ENCODE data around the gene ZFHX3.

DNA sequence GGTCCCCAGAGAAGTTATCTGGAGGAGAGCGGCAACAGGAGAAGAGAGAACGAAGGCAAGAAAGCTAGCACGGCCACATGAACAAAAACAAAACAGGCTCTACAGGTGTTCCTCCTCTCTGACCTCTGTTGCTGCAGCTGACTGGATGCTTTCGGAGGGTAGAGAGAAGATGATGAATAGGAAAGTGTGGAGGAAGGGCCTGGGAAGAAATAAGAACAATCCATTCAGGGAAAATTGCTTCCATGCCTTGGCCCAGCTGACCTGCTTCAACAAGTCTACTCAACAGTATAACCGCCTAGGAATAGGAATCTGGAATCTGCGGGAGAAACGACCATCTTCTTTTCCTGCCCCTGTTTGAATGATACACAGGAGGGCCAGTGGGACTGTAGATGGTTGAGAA lies 258.5 kb downstream of the ZFHX3 start:
- TF ChIP-seq, protein P1, sequence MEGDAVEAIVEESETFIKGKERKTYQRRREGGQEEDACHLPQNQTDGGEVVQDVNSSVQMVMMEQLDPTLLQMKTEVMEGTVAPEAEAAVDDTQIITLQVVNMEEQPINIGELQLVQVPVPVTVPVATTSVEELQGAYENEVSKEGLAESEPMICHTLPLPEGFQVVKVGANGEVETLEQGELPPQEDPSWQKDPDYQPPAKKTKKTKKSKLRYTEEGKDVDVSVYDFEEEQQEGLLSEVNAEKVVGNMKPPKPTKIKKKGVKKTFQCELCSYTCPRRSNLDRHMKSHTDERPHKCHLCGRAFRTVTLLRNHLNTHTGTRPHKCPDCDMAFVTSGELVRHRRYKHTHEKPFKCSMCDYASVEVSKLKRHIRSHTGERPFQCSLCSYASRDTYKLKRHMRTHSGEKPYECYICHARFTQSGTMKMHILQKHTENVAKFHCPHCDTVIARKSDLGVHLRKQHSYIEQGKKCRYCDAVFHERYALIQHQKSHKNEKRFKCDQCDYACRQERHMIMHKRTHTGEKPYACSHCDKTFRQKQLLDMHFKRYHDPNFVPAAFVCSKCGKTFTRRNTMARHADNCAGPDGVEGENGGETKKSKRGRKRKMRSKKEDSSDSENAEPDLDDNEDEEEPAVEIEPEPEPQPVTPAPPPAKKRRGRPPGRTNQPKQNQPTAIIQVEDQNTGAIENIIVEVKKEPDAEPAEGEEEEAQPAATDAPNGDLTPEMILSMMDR (conservative IDR thresholded peaks at IDR 0.05; ENCODE audit: low read depth, low read length) = no peak
- no peak for TF ChIP-seq EZH2 (IDR thresholded peaks at IDR 0.05; ENCODE audit: borderline replicate concordance, low read depth, low read length, poor library complexity, severe bottlenecking)

Measured in A673 (cell line).